HG03565 (cell line): Measurements from ENCODE around the gene ELFN1.
"Not testable (repeated sequence)": the region's sequence is repeated elsewhere in the genome, so short reads cannot be mapped to it uniquely, and the experiment has no call there.

Experiments used
- ATAC-seq: cut with Tn5 transposase; IDR thresholded peaks from one replicate; pipeline ENCODE4 v1.9.1; 2021; ENCODE audit warnings: mild to moderate bottlenecking, moderate library complexity; ENCODE audit not compliant: unreplicated experiment

The ELFN1 gene

DNA sequence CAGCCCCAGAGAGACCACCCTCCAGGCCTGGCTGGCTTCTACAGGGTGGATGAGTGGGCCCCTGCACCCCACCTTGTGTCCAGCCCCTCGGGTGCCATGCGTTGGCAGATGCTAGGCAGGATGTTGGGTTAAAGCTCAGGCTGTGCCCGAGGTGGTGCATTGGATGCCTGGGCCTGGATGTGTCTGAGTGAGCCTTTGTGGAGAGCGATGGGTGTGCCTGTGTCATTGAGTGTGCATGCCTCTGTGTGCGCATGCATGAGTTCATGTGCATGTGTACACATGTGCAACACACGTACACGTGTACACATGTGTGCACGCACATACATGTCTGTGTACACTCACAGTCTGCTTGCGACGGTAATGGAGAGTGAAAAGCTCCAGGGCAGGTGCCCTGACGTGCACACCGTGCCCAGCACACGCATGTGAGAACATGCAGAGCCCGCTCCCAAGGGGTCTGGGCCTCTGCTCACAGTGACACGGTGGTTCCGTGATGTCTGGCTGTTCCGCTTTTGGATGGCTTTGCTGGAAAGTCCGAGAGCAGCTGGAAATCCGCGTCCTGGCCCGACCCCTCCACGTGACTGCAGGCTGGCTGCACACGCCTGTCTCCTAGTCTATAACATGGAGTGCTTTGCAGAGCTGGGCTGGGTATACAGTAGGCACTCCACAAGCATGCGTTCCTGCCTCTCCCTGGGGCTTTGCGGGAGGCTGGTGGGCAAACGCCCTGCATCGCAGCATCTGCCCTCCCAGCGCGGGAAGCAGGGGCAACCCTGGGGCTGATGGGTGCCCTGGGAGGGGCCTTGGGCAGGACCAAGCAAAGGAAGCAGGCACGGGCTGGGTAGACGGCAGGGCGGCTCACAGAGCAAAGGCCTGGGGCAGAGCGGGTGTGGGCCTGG, 36.9 kb downstream of the ELFN1 start:
- ATAC-seq = no peak

DNA sequence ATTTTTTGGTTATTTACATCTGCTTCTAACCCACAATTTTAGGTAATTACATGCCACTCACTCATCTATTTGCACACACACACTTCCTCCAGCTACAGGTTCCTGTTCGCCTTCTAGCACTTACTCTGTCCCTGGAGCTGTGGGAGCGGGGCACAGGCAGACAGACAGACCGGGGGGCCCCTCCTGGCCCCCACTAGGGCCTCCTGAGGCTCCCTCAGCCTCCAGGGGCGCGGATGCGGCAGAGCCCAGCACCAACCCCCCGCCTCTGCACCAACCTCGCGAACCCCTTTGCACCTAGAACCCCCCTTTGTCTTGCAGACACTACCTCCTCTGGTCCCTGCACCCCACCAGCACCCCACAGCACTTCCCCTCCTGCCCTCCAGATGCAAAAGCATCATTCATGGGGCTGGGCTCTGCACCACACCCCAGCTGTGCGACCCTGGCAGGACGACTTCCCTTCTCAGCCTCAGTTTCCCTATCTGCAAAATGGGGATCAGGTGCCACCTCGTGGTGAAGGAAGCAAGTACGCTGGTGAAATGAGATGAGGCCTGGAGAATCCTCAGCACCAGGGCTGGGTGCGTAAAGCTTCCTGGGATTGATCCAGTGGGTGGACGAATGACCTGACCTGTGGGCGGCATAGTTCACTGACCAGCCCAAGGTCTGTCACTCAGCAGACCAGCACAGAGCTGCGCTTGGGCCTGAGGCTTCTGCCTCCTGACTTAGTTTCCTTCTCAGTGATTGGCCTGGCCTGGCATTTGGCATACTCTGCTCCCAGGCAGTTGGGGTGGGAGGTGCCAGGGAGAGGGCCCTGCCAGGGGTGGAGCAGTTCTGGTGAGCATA, 37.9 kb downstream of the ELFN1 start:
- ATAC-seq = no peak

DNA sequence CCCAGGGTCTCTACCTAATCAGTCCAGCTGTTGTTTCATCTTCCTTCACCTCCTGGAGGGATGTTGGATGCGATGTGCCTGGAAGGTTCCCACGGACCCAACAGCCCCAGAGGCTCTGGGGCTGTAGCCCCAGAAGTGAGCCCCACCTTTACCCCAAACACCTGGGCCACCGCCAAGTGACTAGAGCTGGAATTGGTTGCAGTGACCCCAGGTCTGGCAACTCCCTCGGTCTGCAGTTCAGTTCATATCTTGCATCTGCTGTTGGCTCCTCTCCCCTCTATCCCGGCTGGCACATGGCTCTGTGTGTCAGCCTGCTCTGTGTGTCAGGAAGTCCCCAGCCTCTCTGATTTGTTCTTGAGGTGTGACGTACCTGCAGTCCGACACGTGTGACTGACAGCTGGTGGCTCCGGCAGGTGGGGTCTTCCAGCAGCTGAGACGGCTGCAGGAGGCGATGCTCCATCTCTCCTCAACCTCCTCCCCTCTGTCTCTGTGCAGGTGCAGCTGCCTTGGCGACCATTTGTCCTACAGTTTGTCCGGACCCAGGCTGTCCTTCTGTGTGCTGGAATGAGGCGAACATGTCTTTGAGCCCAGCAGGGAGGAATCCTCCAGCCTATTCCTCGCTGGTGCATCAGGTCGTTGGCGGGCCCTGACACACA, 38.6 kb downstream of the ELFN1 start:
- no peak for ATAC-seq

DNA sequence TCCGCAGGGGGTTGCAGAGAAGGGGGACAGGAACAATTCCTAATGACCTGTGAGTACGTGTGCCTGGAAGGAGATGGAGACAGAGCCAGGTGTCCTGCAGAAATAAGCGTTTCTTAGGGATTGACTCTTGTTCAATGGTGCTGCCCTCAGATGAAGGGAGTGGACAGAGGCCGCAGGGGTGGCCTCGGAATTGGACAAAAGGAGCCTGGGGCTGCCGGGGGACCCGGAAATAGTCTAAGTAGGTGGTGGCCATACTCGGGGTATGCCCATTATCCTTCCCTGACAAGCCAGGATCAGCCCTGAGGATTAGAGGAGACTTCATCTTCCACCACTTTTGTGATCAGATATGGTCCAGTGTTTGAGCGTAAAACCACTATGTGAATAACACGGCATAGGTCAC, 39.2 kb downstream of the ELFN1 start:
- ATAC-seq = no peak

DNA sequence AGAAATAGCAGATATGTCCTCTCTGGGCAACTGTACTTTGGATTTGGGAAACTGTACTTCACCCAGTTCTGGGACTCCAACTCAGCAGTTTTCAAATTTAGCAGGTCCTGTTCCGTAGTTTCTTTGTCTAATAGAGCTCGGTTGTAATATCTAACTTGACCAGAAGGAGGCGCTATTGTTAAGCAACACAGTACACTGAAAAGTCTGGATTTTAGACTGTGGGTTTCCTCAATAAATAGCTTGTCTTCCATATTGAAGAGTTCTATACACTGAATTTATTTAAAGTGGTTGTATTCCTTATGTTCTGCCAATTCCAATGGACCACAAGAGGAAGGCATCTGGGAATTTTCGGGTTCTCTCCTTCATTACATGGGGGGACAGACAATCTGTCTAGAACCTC, 39.8 kb downstream of the ELFN1 start:
- ATAC-seq = no peak

DNA sequence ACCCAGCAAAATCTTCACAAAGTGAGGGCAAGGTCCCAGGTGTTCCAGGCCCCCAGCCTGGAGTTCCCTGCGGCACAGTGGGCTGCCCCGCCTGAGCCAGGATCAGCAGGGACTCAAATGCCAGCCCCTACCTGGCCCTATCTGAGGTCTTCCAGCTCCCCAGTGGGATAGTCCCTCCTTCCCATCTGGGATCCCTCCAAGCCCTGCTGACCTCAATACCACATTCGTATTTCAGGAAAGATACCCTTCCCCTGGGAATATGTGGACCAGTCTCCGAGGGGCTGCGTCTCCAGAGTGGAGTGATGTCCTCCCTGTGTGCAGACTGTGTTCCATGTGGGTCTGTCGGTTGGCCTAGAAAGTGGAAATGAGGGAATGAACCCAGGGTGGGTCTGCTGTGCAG, 40.9 kb downstream of the ELFN1 start:
- no peak for ATAC-seq

DNA sequence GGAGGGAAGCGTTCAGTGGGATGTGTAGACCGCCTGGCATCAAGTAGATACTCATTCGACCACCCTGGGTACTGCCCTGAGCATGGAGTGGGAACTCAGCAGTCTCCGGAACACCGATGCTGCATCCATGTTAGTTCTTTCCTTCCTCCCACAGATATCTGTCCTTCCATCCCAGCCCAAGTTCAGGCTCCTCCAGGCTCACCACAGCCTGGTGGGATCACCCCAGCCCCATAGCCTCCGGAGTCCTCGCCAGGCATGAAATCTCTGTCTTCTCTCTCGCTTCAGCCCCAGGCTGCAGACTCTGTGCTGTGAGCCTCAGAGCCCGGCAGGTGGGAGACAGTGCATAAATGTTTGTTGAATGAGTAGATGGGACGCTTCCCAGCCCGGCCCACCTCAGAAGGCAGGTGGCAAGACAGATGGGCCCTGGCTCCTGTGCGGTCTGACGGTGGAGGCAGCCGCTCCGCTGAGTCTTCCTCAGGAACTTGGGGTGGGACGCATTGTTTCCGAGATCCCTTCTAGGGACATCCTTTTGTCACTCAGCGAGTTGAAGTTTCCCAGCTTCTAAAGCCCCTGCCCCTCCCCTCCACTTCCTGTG, 42.9 kb downstream of the ELFN1 start:
- no peak for ATAC-seq

DNA sequence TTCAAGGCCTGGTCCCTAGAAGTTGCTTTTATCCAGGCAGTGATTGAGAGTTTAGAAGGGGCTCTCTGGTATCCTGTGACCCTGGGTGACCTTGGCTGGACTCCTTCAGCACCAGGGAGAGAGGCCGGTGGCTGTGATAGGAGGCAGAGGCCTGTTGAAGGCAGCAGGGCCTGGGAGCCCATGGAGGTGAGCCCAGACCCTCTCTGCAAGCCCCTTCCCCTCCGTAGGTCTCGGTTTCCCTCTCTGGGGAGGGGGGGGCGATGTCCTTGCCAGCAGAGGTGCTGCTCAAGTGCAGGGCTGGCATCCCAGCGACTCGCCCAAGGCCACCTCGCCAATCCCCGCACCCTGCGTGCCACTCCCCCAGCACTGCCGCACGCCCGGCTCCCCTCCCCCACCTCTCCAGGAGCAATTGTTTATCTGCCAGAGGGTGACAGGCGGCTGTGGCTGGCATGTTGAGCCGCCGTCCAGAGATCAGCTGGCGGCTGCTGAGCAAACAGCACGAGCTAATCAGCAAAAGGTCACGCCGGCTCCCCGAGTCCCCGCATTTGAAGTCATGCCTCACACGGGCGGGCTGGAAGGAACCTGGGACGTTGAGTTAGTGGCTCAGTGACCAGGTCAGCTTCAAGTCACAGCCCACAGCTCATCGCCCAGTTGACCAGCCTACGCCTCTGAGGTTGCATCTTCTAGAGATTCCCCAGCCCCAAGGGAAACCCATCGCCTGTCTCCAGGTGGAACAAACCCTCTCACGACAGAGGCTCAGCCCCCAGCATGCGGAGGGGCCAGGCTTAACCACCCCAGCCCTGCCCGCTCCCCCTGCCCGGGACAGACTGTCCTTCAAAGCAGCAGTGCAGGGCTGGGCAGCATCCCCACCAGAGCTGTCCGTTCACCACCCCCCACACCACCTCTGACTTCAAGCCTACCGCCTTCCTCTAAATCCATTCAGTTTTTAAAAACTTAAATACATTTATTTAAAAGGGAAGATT, 43.7 kb downstream of the ELFN1 start:
- no peak for ATAC-seq

DNA sequence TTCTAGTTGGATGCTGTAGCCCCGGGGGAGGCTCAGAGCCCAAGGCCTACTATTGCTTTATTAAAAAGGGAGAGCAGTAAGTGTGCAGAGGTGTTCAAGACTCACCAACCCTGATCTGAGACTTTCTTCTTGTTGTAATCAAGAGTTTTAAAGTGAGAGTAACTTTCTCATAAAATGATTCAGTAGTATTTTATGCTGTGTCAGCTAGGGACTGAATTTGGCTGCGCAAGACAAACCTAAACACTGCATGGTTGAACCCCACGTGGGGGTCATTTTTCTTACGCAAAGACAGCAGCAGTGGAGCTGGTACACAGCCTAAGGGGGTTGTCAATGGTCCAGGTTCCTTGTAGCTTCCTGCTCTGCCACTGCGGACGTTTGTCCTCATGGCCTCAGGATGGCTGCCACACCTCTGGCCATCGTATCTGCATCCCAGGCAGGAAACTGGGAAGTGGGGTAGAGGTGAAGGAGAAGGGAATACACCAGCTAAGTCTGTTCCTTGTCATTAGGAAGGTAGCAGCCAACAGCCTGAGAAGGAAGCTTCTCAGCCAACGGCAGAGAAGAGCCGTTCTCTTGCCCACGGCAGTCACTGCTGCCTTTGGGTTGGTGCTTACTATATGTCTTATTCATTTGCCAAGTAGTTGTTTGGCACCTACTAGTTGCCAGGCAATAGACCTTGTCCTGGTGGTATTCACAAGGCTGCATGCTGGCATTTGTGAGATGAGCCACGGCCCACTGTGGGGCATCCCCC, 44.7 kb downstream of the ELFN1 start:
- ATAC-seq = no peak

DNA sequence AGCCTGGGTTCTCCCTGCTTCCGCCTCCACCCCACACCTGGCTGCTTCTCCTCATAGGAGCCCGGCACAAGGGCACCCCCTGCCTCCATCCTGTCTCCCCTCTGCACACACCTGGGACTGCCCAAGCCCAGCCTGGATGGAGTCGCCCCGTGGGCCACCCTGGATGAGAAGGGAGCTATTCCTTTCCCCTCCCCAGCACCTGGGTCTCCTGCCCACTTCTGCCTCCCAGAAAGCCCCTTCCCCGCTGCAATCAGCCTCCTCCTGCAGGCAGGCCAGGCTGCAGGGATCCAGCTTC, 45.2 kb downstream of the ELFN1 start:
- no peak for ATAC-seq

DNA sequence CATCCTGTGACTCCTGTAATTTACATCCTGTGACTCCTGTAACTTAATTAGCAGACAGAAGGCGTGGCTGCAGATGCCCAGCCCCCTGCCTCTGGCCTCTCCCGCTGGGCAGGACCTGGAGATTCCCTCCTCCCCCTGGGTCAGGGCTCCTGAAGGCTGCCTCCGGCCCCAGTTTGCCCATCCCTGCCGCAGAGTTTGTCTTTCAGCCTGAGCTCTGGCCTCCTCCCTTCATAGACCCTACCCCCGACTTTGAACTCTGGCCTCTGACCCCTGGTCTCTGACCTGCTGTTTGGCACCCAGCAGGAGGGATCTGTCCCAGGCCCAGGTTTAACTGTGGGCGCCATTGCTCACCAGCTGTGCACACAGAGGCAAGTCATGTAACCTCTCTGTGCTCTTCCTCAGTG, 45.6 kb downstream of the ELFN1 start:
- no peak for ATAC-seq

DNA sequence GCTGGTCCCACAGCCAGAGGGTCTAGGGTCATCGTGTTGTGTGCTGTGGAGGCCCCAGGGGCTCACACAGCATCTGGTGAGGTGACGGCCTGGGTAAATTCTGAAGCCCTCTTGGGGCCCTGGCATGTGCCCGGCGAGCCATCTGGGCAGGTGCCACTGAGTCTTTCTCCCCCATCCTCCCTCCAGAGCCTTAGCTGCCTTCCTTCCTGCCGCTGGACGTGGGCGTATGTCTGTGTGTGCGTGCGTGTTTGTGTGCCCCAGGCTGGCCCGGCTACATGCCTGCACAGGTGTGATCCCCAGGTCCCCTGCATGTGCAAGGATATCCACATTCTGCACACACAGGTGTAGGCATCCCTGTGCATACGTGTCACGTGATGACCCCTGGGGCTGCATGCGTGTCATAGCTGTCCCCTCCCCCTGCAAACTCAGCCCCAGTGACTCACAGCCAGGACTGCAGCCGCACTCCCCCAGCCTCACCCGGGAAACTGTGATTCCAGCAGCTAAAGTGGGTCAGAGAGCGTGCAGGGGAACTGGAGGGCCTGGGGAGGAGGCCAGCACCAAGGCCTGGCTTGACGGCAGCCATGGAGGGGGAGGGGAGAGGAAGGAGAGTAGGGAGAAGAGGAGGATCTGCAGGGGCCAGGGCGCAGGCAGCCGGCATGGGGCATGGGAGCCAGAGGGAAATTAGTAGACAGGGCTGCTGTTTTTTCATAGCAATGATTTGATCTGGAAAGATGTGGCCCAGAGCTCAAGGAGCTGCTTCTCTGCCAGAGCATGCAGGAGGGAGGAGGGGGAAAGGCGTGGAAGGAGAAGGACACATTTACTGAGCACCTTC, 46.4 kb downstream of the ELFN1 start:
- ATAC-seq = no peak

DNA sequence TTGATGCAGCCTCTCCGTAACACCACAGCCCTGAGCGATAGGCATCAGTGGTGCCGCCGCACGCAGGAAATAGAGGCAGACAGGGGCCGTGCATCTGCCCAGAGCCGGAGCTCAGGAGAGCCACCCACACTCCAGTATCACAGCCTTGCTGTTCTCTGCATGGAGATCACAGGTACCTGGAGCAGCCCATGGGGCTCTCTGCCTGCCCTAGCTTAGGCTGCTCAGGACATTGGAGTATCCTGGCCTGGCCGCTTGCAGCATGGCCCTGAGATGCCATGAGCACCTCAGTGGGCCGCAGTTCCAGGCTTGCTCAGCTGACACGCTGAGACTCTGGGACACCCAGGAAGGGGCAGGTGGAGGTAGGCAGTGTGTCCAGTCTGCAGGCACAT, 47.0 kb downstream of the ELFN1 start:
- ATAC-seq = no peak

DNA sequence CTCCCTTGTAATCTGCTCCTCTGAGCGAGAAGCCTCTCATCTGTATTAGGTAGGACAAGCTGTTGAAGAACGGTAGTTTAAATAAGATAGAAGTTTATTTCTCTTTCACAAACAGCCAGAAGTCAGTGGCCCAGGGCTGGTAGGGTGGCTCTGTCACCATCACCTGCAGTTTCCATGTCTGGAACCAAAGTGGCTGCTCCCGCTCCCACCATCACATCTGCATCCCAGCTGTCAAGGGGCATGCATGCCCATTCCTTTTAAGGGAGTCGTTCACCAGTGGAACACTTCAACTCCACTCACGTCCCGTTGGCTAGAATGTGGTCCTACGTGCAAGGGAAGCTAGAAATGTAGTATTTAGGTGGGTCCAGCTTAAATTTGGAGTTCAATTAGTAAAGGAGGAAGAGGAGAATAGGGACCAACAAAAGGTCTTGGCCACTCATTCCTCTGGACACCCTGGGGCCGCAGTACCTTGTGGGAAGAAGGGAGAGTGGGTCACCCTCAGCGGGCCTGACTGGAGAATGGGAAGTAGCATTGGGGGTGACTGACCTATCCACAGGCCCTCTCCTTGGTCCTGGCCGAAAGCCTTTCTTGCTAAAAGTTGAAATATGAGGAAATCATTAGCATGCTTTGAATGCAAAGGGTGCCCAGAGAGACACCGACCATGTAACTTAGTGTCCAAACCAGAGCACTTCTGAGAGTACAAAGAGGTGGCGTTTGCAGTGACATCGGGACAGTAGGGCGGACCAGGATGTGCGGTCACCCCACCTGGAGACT, 48.0 kb downstream of the ELFN1 start:
- ATAC-seq = no peak

DNA sequence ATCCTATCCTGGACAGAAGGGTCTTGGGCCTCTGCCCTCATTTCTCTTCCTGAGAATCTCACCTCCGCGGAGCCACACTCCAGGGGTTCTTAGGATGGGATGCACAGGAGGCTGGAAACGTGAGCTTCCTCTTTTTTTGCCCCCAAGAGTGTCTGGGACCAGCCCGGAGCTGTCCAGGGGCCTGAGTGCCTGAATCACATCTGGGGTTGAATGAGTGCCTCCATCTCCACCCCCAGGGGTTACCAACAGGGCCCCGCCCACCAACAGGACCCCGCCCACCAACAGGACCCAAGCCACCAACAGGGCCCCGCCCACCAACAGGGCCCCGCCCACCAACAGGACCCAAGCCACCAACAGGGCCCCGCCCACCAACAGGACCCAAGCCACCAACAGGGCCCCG, 48.8 kb downstream of the ELFN1 start:
- ATAC-seq = not testable (repeated sequence)

DNA sequence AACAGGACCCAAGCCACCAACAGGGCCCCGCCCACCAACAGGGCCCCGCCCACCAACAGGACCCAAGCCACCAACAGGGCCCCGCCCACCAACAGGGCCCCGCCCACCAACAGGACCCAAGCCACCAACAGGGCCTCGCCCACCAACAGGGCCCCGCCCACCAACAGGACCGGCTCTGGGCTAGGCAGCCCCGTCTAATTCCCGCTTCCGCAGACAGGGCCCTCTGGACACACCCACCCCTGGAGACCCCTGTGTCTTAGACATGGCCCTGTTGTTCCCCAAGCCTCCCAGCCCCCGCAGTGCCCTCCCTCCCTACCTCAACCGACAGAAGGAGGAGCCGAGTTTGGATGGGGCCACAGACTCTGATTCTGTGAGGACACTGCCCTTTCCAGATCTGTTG, 49.2 kb downstream of the ELFN1 start:
- ATAC-seq = not testable (repeated sequence)

DNA sequence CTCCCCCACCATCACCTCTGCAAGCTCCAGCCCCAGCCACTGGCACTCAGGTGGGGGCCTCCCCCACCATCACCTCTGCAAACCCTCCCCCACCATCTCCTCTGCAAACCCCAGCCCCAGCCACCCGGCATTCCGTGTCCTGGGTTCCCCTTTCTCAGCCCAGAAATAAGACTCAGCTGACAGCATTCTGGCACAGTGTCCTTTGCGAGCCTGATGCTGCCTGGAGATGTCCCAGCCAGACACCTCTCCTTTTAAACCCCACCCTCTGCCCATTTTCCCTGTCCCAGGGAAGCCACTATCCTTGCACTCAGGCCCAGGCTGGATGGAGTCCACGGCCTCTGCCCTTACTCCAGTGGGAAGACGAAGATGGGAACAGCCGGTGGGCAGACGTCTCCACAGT, 49.8 kb downstream of the ELFN1 start:
- no peak for ATAC-seq

DNA sequence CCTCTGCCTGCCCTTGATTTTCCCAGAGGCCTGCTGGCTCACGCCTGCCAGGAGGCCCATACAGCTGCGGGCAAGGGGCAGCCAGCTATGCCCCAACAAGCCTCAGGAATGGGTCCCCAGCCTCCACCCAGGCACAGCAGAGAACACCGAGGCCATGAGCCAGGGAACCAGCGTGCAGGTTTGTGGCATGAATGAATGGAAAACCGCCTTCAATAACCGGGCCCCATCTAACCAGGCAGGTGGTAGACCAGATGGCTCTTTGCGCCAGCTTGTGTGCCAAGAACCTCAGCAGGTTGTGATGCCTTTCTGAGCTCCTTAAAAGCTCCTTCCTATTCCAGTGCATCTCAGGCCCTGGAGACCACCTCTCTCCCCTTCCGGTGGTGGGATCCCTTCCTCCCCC, 50.2 kb downstream of the ELFN1 start:
- no peak for ATAC-seq
